ENCODE data around the gene GNAO1.

The GNAO1 gene

DNA sequence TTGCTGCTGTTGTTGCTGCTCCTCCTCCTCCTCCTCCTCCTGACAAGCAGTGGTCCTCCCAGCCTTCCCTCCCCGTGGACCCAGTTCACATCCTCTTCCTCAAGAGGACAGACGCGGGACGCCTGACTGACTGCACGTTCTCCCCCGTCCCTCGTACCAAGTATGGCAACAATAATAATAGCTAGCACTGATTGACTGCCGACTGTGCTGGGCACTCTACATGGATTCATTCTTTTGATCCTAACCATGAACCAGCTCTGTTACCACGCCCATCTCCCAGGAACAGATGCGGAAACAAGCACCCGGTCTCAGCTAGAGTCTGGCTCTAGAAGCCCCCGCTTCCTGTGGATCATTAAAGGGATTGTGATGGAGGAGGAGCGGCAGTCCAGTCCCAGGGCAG lies 78.0 kb downstream of the GNAO1 start:
- TF ChIP-seq EZH2 (optimal IDR thresholded peaks at IDR 0.05; ENCODE audit: low read depth, low read length) (no peak), EZH2phosphoT487 (IDR thresholded peaks at IDR 0.05; ENCODE audit: low read length) (no peak)
- TF ChIP-seq, protein P1, sequence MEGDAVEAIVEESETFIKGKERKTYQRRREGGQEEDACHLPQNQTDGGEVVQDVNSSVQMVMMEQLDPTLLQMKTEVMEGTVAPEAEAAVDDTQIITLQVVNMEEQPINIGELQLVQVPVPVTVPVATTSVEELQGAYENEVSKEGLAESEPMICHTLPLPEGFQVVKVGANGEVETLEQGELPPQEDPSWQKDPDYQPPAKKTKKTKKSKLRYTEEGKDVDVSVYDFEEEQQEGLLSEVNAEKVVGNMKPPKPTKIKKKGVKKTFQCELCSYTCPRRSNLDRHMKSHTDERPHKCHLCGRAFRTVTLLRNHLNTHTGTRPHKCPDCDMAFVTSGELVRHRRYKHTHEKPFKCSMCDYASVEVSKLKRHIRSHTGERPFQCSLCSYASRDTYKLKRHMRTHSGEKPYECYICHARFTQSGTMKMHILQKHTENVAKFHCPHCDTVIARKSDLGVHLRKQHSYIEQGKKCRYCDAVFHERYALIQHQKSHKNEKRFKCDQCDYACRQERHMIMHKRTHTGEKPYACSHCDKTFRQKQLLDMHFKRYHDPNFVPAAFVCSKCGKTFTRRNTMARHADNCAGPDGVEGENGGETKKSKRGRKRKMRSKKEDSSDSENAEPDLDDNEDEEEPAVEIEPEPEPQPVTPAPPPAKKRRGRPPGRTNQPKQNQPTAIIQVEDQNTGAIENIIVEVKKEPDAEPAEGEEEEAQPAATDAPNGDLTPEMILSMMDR (IDR thresholded peaks at IDR 0.05; ENCODE audit: low read length), result no peak
- no peaks in the 10 kb centered on the region for H3K36me3 ChIP-seq (replicated peaks; ENCODE audit: insufficient read depth, low read length)
- H3K9me2 ChIP-seq (replicated peaks; ENCODE audit: insufficient read depth, low read length), result no peaks in the 10 kb centered on the region
- DNase-seq, result no peak
- no peaks in the 10 kb centered on the region for H4K20me1 ChIP-seq (ENCODE audit: insufficient read depth, low read length)
- no peaks in the 10 kb centered on the region for H3K9me3 ChIP-seq (replicated peaks; ENCODE audit: insufficient read depth, low read length)
- no peak overlapping the region for H3K27ac ChIP-seq (ENCODE audit: low read length)
- H2AFZ ChIP-seq (ENCODE audit: low read length), result no peak overlapping the region
- H3K4me2 ChIP-seq (ENCODE audit: low read depth, low read length), result no peak overlapping the region
- no peak overlapping the region for H3K4me3 ChIP-seq (ENCODE audit: low read length)
- H3F3A ChIP-seq (ENCODE audit: insufficient read depth, low read length), result no peaks in the 10 kb centered on the region
- H3K4me1 ChIP-seq (ENCODE audit: low read length), result no peaks in the 10 kb centered on the region
- H3K79me2 ChIP-seq (ENCODE audit: low read length), result no peaks in the 10 kb centered on the region
- H3K27me3 ChIP-seq (replicated peaks; ENCODE audit: insufficient read depth, low read length), result no peaks in the 10 kb centered on the region
- H3K9ac ChIP-seq (ENCODE audit: low read length), result no peak overlapping the region

- H3K9me3 ChIP-seq (replicated peaks; ENCODE audit: insufficient read depth, low read length), result no peaks in the 10 kb centered on the region
- H4K20me1 ChIP-seq (ENCODE audit: insufficient read depth, low read length), result no peaks in the 10 kb centered on the region
- H3K9ac ChIP-seq (ENCODE audit: low read length), result no peak overlapping the region
- no peak for DNase-seq
- H3K4me2 ChIP-seq (ENCODE audit: low read depth, low read length), result no peak overlapping the region
- no peaks in the 10 kb centered on the region for H3K4me1 ChIP-seq (ENCODE audit: low read length)
- no peak overlapping the region for H3K27ac ChIP-seq (ENCODE audit: low read length)
- H3F3A ChIP-seq (ENCODE audit: insufficient read depth, low read length), result no peaks in the 10 kb centered on the region
- no peak overlapping the region for H2AFZ ChIP-seq (ENCODE audit: low read length)
- no peaks in the 10 kb centered on the region for H3K27me3 ChIP-seq (replicated peaks; ENCODE audit: insufficient read depth, low read length)
- no peaks in the 10 kb centered on the region for H3K79me2 ChIP-seq (ENCODE audit: low read length)
- H3K9me2 ChIP-seq (replicated peaks; ENCODE audit: insufficient read depth, low read length), result no peaks in the 10 kb centered on the region
- TF ChIP-seq EZH2 (optimal IDR thresholded peaks at IDR 0.05; ENCODE audit: low read depth, low read length) (no peak), EZH2phosphoT487 (IDR thresholded peaks at IDR 0.05; ENCODE audit: low read length) (no peak)
- TF ChIP-seq, protein P1 (IDR thresholded peaks at IDR 0.05; ENCODE audit: low read length), result no peak
- no peaks in the 10 kb centered on the region for H3K36me3 ChIP-seq (replicated peaks; ENCODE audit: insufficient read depth, low read length)
- no peak overlapping the region for H3K4me3 ChIP-seq (ENCODE audit: low read length)
These were observed 78.8 kb downstream of the GNAO1 start for GRCh38 chr16:56269811-56270684.

DNA sequence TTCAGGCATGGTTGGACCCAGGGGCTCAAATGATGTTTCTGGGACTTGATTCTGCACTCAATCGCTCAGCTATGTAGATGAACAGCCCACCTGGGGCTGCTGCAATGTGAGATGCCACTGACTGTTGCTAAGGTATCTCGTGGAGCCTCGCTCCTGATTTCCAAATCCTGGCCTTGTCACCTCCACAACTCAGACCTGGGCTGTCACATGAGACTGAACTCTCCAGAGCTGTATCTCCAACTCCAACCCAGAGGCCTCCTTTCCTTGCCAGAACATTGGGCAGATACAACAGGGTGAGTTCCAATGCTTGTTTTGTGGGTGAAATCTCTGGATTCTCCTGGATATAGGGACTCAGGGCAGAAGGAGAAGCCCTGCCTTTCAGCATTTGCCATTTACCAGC lies 79.5 kb downstream of the GNAO1 start:
- no peak overlapping the region for H3K4me3 ChIP-seq (ENCODE audit: low read length)
- H3K27ac ChIP-seq (ENCODE audit: low read length), result no peak overlapping the region
- TF ChIP-seq EZH2phosphoT487 (IDR thresholded peaks at IDR 0.05; ENCODE audit: low read length) (no peak), EZH2 (optimal IDR thresholded peaks at IDR 0.05; ENCODE audit: low read depth, low read length) (no peak)
- TF ChIP-seq, protein P1 (IDR thresholded peaks at IDR 0.05; ENCODE audit: low read length), result no peak
- H2AFZ ChIP-seq (ENCODE audit: low read length), result no peak overlapping the region
- no peaks in the 10 kb centered on the region for H3K27me3 ChIP-seq (replicated peaks; ENCODE audit: insufficient read depth, low read length)
- no peaks in the 10 kb centered on the region for H4K20me1 ChIP-seq (ENCODE audit: insufficient read depth, low read length)
- DNase-seq, result no peak
- no peak overlapping the region for H3K9ac ChIP-seq (ENCODE audit: low read length)
- H3K9me2 ChIP-seq (replicated peaks; ENCODE audit: insufficient read depth, low read length), result no peaks in the 10 kb centered on the region
- H3K4me1 ChIP-seq (ENCODE audit: low read length), result no peaks in the 10 kb centered on the region
- no peaks in the 10 kb centered on the region for H3K9me3 ChIP-seq (replicated peaks; ENCODE audit: insufficient read depth, low read length)
- H3F3A ChIP-seq (ENCODE audit: insufficient read depth, low read length), result no peaks in the 10 kb centered on the region
- no peaks in the 10 kb centered on the region for H3K79me2 ChIP-seq (ENCODE audit: low read length)
- H3K4me2 ChIP-seq (ENCODE audit: low read depth, low read length), result no peak overlapping the region
- H3K36me3 ChIP-seq (replicated peaks; ENCODE audit: insufficient read depth, low read length), result no peaks in the 10 kb centered on the region

Measured in MM.1S (cell line).